ENCODE measurements around the gene LRRC34.

DNA sequence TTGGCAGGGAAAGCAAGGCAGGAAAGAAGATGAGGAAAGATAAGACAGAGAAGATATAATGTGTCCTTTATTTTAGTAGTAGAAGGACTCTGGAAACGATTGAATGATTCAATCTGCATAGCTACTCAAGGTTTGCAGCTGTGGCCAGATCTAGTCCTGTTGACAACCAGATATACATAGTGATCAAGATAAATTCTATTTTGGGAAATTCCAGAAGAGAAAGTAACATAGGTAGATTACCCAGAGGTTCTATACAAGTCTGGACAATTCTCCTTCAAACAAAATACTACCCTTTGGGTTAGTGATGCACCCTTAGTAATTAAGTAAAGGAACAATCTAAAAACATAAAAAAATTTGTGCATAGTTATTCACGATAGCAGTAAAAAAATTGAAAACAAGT lies 57.2 kb downstream of the LRRC34 start:
- no peak for TF ChIP-seq EZH2 (IDR thresholded peaks at IDR 0.05; ENCODE audit: borderline replicate concordance)
- TF ChIP-seq, protein P1, sequence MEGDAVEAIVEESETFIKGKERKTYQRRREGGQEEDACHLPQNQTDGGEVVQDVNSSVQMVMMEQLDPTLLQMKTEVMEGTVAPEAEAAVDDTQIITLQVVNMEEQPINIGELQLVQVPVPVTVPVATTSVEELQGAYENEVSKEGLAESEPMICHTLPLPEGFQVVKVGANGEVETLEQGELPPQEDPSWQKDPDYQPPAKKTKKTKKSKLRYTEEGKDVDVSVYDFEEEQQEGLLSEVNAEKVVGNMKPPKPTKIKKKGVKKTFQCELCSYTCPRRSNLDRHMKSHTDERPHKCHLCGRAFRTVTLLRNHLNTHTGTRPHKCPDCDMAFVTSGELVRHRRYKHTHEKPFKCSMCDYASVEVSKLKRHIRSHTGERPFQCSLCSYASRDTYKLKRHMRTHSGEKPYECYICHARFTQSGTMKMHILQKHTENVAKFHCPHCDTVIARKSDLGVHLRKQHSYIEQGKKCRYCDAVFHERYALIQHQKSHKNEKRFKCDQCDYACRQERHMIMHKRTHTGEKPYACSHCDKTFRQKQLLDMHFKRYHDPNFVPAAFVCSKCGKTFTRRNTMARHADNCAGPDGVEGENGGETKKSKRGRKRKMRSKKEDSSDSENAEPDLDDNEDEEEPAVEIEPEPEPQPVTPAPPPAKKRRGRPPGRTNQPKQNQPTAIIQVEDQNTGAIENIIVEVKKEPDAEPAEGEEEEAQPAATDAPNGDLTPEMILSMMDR (IDR thresholded peaks at IDR 0.05; ENCODE audit: poor library complexity), result no peak
